GM21515 (cell line): ENCODE measurements around the gene ALX3.
"Not testable (repeated sequence)": the region's sequence is repeated elsewhere in the genome, so short reads cannot be mapped to it uniquely, and the experiment has no call there.

Source experiments
- ATAC-seq: cut with Tn5 transposase; IDR thresholded peaks from one replicate; pipeline ENCODE4 v1.9.1; 2021; ENCODE audit not compliant: unreplicated experiment

The ALX3 gene

DNA sequence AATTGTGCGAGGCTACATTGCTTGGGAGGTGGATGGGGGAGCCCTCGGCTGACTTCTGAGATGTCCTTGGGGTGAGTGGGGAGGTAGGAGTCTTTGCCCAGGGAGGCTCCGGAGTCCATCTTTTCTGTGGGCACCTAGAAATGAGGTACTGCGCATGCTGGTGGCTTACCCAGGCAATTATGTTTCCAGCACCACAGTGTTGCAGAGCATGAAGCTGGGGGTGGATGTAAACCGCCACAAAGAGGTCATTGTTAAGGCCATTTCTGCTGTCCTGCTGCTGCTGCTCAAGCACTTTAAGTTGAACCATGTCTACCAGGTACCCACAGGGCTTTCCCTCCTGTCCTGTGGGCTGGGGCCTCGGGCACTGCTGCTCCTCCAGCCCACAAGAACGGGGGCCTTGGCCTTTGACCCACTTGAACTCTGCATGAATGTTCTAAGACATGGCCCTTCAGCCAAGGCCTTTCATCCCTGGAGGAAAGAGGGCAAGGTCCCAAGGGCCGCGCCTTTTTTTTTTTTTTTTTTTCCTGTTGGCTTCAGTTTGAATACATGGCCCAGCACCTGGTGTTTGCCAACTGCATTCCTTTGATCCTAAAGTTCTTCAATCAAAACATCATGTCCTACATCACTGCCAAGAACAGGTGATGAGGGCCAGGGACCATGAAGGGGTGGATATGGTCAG, 21.4 kb downstream of the ALX3 start:
- ATAC-seq = no peak

DNA sequence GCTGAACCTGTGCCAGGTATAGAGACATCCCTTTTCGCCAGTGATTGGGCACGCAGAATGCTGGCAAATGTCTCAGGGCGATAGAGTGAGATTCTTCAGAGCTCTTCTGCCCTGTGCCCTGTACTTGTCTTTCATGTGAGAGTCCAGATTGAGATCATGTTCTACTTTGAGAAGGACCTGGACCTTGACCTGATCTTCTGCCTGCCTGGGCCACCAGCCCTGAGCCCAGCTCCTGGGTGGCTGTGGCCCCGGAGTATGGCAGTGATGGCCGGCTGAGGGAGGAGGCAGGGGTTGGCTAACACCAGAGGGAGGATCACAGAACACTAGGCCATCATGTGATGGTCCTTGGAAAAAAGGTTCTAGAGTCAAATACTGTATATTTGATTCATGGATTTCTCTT, 22.2 kb downstream of the ALX3 start:
- no peak for ATAC-seq

DNA sequence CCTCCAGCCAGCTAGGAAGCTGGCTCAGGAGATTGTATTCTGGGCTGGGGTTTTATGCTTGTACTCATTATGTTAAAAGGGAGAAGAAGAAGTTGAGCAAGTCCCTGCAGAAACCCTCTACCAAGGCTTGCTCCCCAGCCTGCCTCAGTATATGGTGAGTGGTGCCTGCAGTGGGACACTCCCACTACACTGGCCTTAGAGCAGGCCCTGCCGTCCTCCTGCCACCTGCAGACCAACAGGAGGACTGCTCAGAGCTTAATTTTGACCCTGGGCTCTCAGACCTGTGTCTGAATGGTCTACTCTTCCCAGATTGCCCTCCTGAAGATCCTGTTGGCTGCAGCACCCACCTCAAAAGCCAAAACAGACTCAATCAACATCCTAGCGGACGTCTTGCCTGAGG, 23.0 kb downstream of the ALX3 start:
- no peak for ATAC-seq

DNA sequence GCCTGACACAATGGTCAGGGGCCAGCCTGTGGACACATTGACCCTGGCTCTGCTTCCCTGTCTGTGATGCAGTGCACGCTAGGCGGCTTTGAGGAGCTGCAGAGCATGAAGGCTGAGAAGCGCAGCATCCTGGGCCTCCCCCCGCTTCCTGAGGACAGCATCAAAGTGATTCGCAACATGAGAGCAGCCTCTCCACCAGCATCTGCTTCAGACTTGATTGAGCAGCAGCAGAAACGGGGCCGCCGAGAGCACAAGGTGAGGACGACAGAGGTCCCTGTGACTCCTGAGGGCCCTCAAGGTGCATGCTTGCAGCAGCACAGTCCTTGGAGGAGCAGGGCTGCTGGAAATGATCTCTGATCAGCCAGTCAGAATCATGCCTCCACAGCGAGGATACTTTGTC, 27.5 kb downstream of the ALX3 start:
- no peak for ATAC-seq

DNA sequence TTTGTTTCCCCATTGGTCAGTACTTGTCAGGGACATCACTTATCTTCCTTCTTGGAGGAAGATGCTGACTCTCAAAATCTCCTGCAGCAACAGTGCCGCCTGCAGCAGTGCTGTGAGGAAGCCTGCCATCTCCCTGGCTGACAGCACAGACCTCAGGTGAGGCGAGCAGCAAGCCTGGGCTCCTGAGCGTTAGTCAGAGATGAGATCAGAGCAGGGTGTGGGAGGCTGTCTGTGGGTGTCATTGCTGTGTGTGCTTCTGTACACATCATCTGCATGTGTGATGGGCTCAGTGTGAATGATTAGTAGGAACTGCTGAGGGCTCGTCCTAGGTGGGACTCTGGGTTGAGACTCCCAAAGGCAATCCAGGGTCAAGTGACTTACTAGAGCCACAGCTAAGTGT, 29.9 kb downstream of the ALX3 start:
- ATAC-seq = no peak

DNA sequence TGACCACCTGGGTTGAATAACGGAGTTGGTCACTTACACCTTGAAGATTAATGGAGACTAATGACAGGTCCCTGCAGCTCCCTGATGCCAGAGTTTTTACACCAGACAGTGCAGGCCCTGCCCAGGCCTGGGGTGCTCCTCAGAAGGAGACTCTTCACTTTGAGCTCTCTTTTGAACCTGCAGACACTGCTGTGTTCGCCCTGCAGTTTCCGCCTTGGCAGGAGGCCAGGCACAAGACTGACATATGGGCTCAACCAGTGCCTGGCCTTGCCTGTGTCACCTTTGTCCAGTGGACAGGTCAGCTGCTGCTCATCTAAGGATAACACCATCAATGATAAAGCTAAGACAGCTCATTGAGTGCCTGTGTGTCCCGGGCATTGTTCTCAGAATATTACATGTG, 30.8 kb downstream of the ALX3 start:
- ATAC-seq = no peak

DNA sequence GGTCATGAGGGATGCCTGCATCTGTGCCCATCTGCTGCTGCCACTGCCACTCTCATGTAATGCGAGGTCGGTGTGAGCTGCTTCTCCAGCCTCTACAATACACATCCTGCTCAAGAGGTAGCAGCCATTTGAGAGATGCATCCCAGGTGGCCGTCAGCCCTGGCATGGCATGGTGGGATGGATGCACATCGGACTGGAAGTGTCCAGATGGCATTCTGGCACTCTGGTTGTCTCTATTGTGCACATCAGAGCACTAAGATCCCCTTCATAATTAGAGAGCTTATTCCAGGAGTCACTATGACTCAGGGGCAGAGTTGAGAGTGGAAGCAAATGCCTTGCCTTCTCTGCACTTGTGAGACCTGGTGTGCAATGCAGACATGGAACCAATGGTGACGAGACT, 32.2 kb downstream of the ALX3 start:
- no peak for ATAC-seq

DNA sequence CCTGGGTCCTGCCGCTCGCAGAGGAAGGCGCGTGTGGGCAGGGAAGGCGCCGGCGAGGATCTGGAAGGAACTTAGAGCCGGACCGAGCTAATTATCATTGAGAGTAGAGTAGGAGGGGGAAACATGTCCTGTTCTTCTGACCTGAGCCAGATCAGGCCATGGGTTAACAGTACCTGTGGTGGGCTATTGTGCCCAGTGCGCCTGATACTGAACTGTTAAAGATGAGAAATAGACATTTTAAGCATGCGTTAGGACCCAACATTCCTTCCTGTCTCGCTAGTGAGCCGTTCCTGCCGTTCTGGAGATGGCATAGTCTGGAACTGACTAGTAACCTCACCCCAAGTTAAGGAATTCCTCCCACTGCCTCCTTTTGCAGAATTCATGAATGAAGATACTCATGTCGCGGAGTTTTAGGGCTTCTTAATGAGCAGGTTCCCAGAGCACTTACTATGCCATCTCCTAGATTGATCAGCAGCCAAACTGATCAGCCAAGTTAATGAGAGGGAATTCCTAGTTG, 35.2 kb downstream of the ALX3 start:
- ATAC-seq = peak; percentile 3

DNA sequence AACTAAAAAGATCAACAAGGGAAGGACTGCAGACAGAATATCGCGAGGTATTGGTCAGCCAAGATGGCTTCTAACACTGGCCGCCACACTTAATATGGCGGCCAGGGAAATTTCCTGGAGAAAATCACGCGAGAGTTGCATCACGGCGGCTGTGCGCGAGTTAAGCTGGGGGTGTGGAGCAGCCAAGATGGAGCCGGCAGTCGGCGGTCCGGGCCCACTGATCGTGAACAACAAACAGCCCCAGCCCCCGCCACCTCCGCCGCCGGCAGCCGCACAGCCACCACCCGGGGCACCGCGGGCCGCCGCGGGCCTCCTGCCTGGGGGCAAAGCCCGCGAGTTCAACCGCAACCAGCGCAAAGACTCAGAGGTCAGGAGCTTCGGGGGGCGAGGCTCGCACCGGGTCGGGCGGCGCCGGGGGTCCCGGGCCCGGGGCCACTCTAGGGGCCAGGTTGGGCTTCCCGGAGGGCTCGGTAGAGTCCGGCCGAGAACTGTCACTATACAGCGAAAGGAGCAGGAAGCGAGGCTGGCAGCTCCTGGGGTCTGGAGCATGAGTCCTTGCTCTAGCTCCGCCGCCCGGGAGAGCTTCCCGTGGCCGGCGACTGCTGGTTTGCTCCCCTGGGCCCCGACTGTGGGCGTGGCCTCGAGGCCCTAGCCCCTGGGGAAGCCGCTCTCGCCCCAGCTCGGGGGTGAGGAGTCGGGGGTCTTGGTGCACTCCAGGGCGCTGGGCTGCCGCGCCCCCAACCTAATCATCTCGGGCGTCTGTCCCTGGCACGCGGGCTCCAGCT, 35.8 kb downstream of the ALX3 start, which contains the start of gene STRIP1:
TSS of gene STRIP1 (plus strand) at position 174 of the 785 bp plus-strand sequence. CDS start at position 188, 14 bp downstream.
- peak; percentile 88 for ATAC-seq

DNA sequence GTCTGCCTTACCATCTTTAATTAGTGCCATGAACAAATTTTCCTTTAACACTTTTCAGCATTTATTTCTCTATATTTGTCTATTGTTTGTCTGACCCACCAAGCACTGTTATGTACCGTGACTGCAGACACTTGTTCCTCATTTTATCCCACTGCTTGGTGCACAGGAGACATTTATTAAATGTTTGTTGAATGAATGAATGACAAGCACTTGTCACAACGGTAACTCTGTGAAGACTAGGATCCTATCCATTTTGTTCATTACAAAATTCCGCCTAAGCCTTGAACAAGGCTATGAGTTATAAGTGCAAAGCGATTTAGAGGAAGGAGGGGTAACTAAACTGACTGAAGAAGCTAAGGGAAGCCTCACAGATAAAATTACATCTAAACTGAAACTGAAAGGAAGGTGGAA, 36.4 kb downstream of the ALX3 start:
- ATAC-seq = no peak

DNA sequence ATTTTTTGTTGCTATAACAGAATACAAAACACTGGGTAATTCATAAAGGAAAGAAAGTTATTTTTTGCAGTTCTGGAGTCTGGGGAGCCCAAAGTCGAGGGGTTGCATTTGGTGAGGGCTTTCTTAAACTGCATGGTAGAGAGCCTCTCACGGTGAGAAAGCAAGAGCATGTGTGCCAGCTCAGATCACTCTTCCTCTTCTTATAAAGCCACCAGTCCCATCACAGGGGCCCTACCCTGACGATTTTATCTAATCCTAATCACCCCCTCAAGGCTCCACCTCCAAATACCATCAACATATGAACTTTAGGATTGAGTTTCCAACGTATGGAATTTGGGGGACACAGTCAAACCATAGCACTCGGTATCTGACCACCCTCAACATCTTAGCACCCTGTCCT, 37.1 kb downstream of the ALX3 start:
- no peak for ATAC-seq

DNA sequence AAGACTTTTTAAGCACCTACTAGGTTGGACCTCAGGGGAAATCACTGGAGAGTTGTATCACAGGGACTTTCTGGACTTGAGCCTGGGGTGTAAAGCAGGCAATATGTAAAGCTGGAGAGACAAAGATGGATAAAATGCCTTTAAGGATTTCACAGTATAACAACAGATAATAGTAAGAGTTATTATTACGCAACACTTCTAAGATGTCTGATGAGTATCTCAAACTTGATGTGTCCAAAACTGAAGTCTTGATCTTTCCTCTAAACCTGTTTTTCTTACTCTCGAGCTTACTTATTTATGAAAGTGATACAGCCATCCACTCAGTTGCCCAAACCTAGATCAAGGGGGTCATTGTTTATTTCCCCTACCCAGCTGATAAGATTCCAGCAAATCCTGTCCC, 38.1 kb downstream of the ALX3 start:
- no peak for ATAC-seq

DNA sequence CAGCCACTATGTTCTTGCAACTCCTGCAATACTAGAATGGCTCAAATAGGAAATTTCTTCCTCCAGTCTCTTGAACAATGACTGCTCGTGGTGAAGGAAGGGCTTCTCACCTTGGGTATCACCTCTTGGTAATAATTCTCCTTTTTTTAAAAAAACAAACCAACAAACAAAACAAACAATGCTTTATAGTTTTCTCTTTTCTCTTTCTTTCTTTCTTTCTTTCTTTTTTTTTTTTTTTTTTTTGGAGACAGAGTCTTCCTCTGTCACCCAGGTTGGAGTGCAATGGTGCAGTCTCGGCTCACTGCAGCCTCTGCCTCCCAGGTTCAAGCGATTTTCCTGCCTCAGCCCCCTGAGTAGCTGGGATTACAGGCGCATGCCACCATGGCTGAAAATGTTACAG, 39.8 kb downstream of the ALX3 start:
- ATAC-seq = not testable (repeated sequence)

DNA sequence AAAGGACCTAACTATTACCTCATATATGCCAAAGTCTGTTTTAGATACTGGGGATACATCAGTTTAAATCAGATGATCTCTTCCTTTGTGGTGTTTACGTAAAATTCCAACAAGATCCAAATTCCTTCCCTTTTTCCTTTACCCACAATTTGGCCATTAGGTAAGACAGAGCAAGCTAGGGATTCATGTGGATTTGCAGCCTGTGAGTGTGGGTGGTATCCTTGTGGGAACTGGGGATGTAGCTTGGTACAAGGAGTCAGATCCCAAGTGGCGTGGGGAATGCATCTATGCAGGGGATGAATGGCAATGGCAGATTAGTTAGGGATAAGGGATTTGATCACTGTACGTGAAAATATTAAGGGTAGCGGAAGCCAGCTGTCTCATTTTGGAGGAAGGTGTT, 45.9 kb downstream of the ALX3 start:
- ATAC-seq = no peak

DNA sequence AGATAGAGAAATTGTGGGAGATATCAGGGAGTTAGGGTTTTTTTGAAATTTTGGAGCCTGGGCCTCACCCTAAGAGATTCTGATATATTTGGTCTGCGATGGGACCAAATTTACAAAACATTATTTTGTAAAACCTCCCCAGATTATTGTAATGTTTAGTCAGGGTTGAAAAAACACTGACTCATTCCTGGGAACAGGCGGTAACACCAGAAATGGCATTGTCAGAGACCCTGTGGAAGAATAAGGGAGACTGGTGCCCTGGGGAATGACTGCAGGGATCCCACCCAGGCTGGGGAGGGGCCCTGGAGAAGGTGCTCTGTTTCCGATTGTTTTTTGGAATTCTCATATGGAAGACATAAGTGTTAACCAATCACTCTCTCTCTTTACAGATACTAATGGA, 49.2 kb downstream of the ALX3 start:
- ATAC-seq = no peak

DNA sequence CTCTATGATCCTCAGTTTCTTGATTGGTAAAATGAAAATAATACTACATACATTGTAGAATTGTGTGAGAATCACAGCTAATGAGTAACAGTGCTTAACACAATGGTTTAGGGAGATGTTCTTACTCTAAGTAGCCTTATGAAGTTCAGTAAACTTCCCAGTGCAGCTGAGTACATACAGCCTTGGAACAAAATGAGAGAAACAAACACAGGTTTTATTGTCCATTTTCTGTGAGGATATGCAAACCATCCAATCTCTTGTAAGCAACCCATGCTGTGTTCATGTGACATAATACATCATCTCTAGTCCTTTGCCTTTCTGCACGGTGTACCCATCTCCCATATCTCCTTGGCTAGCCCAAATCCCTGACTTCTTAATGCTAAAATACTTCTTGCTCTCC, 50.7 kb downstream of the ALX3 start:
- no peak for ATAC-seq

DNA sequence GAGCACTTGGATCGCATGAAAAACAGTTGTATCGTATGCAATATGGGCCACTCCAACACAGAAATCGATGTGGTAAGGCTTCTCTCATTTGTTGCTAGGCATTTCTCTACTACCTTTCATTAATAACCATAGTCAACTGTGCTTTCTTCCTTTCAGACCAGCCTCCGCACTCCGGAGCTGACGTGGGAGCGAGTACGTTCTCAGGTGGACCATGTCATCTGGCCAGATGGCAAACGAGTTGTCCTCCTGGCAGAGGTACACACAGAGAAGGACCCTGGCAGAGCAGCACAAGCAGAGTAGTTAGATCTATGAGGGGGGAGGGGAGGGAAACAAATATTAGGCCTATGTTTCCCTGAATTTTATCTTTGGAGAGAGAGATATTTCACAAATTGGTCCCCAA, 52.1 kb downstream of the ALX3 start:
- ATAC-seq = no peak

DNA sequence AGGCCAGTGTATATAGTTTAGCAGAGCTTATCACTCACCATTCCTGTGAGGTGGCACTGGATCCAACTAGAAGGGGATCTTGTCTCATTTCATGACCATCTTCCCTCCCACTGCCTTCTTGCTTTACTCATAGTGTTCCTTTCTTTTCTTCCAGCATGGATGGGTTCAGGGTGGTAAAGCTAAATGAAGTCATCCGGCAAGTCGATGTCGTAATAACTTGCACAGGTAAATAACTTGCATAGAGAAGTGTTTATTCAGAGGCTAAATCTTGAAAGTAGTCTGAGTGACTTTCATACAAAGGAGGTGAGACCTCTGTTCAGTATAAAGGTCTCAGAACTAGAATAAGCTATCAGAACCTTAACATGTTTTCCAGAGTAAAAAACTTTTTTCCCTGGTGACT, 52.7 kb downstream of the ALX3 start:
- ATAC-seq = no peak

DNA sequence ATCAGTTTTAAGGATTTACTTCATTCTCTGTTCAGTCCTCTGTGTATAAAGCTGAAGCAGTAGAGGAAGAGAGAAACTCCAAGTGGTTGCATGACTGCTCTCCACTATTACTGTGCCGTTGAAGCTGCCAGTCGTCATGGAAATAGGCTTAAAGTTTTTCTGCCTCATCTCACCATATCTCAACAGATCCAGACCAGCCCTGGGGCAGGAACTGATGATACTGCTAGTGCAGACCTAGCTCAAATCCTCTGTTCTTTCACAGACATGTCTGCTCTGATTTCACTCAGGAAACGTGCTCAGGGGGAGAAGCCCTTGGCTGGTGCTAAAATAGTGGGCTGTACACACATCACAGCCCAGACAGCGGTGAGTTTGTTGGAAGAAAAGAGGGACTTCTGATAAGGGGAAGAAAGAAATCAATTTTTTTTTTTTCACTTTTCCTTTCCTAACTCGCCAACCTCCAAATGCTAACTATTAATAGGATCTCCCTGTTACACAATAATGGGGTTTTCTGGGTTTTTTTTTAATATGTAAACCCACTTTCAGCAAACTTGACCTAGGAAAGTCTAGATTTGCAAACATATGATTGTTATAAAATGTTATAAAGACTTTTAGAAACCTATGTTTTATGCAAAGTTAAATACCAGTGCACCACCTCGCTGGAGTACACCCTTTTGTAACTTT, 58.2 kb downstream of the ALX3 start:
- peak; percentile 58 for ATAC-seq

DNA sequence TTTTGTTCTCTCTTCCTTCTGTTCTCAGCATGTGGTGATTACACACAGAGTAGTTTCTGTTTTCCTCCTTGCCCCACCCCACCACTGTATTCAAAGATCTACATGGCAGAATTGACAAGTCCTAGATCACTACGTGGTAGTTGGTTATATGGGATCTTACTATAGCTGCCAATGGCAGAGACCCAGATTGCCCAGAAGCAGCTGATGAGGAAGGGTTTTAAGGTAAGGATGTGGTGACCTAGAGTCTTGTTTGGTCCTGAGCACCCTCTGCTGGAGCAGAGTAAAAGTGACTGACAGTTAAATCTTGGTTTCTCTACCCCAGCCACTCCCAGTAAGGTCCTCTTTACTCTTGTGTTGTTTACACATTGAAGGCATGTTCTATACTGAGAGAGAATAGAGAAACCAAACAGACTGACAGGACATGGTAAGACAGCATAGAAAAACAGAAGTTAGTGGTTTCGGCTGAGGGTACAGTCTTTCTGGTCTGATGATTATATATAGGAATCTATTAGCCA, 58.9 kb downstream of the ALX3 start:
- ATAC-seq = peak; percentile 95
